GM12801 (cell line): Measurements from ENCODE around the gene PLXNA3.

Experiments used
- TF ChIP-seq, protein P1 (sequence below): IDR thresholded peaks from one replicate; pipeline ENCODE4 v1.5.1; 2011; ENCODE audit warnings: control low read depth; ENCODE audit not compliant: insufficient read length; ENCODE audit errors: extremely low read depth

The PLXNA3 gene

DNA sequence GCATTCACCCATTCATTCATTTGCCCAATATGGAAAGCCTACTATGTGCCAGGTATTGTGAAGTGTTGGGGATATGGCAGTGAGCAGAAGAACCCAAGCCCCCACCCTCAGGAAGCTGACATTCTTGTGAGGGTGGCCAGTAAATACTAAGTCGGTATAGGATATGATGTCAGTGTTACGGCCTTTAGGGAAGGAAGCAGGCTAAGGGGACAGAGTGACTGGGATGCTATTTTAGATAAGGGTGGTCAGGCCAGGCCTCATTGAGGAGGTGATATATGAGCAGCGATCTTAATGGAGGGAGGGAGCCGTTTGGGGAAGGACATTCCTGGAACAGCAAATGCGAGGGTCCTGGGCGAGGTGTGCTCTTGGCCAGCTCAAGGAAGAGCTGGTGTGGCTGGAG lies 27.6 kb upstream of the PLXNA3 start:
- TF ChIP-seq, protein P1, sequence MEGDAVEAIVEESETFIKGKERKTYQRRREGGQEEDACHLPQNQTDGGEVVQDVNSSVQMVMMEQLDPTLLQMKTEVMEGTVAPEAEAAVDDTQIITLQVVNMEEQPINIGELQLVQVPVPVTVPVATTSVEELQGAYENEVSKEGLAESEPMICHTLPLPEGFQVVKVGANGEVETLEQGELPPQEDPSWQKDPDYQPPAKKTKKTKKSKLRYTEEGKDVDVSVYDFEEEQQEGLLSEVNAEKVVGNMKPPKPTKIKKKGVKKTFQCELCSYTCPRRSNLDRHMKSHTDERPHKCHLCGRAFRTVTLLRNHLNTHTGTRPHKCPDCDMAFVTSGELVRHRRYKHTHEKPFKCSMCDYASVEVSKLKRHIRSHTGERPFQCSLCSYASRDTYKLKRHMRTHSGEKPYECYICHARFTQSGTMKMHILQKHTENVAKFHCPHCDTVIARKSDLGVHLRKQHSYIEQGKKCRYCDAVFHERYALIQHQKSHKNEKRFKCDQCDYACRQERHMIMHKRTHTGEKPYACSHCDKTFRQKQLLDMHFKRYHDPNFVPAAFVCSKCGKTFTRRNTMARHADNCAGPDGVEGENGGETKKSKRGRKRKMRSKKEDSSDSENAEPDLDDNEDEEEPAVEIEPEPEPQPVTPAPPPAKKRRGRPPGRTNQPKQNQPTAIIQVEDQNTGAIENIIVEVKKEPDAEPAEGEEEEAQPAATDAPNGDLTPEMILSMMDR, result no peak

- TF ChIP-seq, protein P1, result no peak
These were observed 27.2 kb upstream of the PLXNA3 start for GRCh38 chrX:154430916-154431315.

GRCh38 chrX:154431341-154431740 lies 26.7 kb upstream of the PLXNA3 start:
- TF ChIP-seq, protein P1, result no peak

GRCh38 chrX:154432210-154432609 lies 25.9 kb upstream of the PLXNA3 start:
- TF ChIP-seq, protein P1, result no peak

DNA sequence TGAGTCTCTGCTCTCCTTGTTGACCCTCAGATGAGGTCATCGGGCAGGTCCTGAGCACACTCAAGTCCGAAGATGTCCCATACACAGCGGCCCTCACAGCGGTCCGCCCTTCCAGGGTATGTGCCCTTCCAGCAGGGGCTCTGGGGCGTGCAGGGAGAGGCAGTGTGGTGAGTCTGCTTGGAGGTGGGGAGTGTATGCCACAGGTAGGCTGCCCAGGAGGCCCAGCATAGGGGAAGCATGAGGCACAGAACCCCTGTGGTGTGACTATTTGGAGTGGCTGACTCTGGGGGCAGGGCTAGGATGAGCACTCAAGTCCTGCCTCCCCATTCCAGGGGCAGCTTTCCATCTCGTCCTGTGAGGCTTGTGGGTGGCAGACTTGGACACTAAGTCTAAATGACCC lies 24.5 kb upstream of the PLXNA3 start:
- TF ChIP-seq, protein P1, result no peak

GRCh38 chrX:154434394-154435168 lies 23.5 kb upstream of the PLXNA3 start:
- TF ChIP-seq, protein P1, result no peak

DNA sequence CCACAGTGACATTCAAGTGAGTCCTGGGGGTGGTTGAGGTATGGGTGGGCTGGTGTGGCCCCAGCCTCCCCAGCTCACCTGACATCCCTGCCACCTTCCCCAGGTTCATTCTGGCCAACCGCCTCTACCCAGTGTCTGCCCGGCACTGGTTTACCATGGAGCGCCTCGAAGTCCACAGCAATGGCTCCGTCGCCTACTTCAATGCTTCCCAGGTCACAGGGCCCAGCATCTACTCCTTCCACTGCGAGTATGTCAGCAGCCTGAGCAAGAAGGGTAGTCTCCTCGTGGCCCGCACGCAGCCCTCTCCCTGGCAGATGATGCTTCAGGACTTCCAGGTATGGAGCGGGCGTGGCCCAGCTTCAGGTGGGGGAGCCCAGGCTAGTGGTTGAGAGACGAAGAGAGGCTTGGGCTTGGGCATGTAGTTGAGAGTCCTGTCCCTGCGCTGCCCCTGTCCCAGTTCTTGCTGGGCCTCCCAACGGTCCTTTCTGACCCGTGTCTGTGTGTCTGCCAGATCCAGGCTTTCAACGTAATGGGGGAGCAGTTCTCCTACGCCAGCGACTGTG lies 22.8 kb upstream of the PLXNA3 start:
- TF ChIP-seq, protein P1, result no peak
